Measurements from ENCODE around the gene NUDT16L1.

Gene NUDT16L1

DNA sequence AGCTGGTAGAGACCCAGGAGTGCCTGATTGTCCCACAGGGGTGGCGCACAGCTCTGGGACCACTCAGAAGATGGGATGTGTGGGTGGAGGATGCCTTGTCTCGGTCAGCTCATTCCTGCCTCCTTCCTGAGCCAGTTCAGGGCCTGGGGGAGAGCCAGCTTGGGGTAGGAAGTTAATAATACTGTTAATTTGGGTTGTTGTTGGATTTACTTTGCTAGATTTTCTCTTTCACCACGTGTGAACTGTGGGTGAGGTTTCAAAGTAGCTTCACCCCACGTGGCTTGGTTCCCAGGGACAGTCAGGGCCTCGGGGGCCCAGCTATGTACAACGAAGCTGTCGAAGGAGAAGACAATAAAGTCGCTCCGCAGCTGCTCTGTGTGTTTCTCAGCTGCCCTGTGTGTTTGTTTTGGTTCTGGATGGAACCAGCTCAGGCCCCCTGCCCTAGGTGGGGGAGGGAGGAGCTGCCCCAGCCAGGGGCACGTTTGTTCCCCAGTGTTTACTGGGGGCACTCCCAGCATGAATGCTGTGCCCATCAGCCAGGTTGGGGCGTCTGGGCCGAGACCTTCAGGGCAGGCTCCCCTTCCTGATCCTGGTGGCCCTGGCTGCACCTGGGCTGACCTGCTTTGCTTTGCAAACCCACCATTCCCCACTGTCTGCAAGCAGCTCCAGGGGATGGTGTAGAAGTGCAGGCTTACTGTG, 2.3 kb downstream of the NUDT16L1 start:
- peak overlapping the region; percentile 17 for H3K27ac ChIP-seq (ENCODE audit: low read depth, low read length, poor library complexity, severe bottlenecking)
- H3K79me2 ChIP-seq (ENCODE audit: insufficient read depth, low read length) = no peaks in the 10 kb centered on the region
- H3K4me2 ChIP-seq (ENCODE audit: low read length) = peak overlapping the region; percentile 77; the same call in 1 of the 2 replicates
- H3K9me2 ChIP-seq (ENCODE audit: low read depth, low read length) = no peaks in the 10 kb centered on the region
- H2AFZ ChIP-seq (ENCODE audit: low read length) = no peak overlapping the region
- no peaks in the 10 kb centered on the region for H4K20me1 ChIP-seq (ENCODE audit: insufficient read depth, low read length)
- no peaks in the 10 kb centered on the region for H3K9me3 ChIP-seq (ENCODE audit: low read length)
- peaks cover 49% of the 10 kb centered on the region; the same call in 1 of the 2 replicates for H3K36me3 ChIP-seq (ENCODE audit: insufficient read depth, low read length)
- H3K9ac ChIP-seq (ENCODE audit: low read length) = no peak overlapping the region; the same call in 1 of the 2 replicates
- H3F3A ChIP-seq (ENCODE audit: insufficient read depth, low read length) = no peaks in the 10 kb centered on the region; the same call in 1 of the 2 replicates
- no peak for TF ChIP-seq EZH2 (IDR thresholded peaks at IDR 0.05; ENCODE audit: borderline replicate concordance, low read length)
- TF ChIP-seq, protein P1, sequence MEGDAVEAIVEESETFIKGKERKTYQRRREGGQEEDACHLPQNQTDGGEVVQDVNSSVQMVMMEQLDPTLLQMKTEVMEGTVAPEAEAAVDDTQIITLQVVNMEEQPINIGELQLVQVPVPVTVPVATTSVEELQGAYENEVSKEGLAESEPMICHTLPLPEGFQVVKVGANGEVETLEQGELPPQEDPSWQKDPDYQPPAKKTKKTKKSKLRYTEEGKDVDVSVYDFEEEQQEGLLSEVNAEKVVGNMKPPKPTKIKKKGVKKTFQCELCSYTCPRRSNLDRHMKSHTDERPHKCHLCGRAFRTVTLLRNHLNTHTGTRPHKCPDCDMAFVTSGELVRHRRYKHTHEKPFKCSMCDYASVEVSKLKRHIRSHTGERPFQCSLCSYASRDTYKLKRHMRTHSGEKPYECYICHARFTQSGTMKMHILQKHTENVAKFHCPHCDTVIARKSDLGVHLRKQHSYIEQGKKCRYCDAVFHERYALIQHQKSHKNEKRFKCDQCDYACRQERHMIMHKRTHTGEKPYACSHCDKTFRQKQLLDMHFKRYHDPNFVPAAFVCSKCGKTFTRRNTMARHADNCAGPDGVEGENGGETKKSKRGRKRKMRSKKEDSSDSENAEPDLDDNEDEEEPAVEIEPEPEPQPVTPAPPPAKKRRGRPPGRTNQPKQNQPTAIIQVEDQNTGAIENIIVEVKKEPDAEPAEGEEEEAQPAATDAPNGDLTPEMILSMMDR (IDR thresholded peaks at IDR 0.05; ENCODE audit: low read length) = no peak
- no peaks in the 10 kb centered on the region for H3K27me3 ChIP-seq (ENCODE audit: insufficient read depth, low read length)
- H3K4me1 ChIP-seq (ENCODE audit: insufficient read depth, low read length, severe bottlenecking) = peaks cover 21% of the 10 kb centered on the region
- no peak overlapping the region for H3K4me3 ChIP-seq (ENCODE audit: low read depth, low read length, poor library complexity, severe bottlenecking)

DNA sequence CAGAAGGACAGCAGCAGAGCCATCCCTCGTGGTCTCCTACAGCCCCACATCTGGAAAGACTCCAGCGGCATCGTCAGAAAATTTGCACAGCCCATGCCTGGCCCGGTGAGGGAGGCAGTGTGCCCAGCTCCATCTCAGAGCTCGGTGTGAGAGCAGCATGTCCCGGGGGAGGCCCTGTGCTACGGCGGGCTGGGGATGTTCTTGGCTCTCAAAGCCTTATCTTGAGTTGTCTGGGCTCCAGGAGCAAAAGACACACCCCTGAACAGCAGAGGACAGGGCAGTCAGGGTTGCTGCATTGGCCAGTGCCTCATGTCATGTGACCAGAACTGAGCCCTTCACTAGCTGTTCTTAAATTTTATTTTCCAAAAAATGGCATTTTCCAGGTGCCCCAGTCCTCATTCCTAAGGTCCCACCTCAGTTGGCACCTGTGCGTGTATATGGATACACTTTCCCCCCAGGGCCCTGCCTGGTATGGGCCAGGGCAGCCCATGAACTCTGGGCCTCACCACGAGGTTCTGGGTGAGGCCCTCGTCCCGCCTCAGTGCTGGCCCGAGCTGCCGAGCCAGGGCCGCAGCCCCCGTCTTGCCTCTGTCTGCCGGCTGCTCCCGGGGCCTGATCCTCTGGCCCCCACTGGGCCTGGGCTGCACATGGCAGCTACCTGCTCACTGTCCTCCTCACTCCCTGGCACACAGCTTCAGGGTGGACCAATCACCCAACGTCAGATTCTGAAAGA, 3.0 kb downstream of the NUDT16L1 start:
- peaks cover 21% of the 10 kb centered on the region for H3K4me1 ChIP-seq (ENCODE audit: insufficient read depth, low read length, severe bottlenecking)
- no peaks in the 10 kb centered on the region; the same call in 1 of the 2 replicates for H3F3A ChIP-seq (ENCODE audit: insufficient read depth, low read length)
- H2AFZ ChIP-seq (ENCODE audit: low read length) = no peak overlapping the region
- H3K4me2 ChIP-seq (ENCODE audit: low read length) = no peak overlapping the region
- H3K36me3 ChIP-seq (ENCODE audit: insufficient read depth, low read length) = peaks cover 56% of the 10 kb centered on the region; the same call in 1 of the 2 replicates
- H3K9ac ChIP-seq (ENCODE audit: low read length) = no peak overlapping the region
- no peaks in the 10 kb centered on the region for H3K9me2 ChIP-seq (ENCODE audit: low read depth, low read length)
- H3K79me2 ChIP-seq (ENCODE audit: insufficient read depth, low read length) = no peaks in the 10 kb centered on the region
- no peak overlapping the region for H3K4me3 ChIP-seq (ENCODE audit: low read depth, low read length, poor library complexity, severe bottlenecking)
- no peaks in the 10 kb centered on the region for H3K27me3 ChIP-seq (ENCODE audit: insufficient read depth, low read length)
- TF ChIP-seq, protein P1 (IDR thresholded peaks at IDR 0.05; ENCODE audit: low read length) = no peak
- TF ChIP-seq EZH2 (IDR thresholded peaks at IDR 0.05; ENCODE audit: borderline replicate concordance, low read length) = no peak
- no peaks in the 10 kb centered on the region for H3K9me3 ChIP-seq (ENCODE audit: low read length)
- no peak overlapping the region for H3K27ac ChIP-seq (ENCODE audit: low read depth, low read length, poor library complexity, severe bottlenecking)
- H4K20me1 ChIP-seq (ENCODE audit: insufficient read depth, low read length) = no peaks in the 10 kb centered on the region

DNA sequence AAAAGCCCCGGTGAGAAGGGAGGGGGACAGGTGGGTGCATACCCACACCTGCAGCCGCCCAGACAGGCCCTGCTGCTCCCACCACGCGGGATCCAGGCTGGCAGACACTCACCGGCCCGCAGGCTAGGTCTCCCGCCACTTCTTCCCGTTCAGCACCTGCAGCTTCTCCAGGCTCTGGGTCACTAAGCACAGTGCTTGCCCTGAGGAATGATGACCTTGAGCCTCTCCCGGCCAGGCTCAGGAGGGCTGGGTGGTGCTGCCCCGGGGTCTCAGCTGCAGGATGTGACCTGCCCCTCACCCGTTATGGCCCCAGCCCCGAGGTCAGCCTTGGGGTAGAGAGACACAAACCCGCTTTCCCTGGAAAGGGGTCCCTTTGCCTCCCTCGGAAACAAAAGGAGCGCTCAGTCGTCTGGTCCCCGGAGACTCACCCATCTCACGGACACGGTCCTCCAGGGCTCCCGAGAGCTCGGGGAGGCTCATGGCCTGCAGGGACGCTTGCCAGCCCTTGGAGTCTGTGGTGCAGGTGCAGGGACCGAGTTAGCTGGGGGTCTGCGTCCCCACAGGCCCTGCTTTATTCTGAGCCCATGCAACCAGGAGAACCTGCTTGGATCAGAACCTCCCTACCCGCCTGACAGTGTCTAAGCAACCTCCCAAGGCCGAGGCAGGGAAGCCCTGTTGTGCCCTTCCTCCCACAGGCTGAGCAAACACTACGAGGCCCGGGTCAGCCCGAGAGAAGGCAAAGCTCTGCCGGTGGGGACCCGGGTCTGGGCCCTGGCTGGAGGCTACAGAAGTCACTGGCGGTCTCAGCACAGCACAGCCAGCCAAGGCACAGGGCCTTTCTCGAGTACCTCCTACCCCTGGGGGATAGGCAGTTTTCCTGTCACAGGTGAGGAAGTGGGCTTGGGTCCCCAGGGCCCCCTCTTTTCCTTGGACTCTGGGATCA, 3.8 kb downstream of the NUDT16L1 start:
- Histone ChIP-seq H3K27me3 (ENCODE audit: insufficient read depth, low read length) (no peaks in the 10 kb centered on the region), H3K9me2 (ENCODE audit: low read depth, low read length) (no peaks in the 10 kb centered on the region), H3K4me2 (ENCODE audit: low read length) (no peak overlapping the region), H3K79me2 (ENCODE audit: insufficient read depth, low read length) (no peaks in the 10 kb centered on the region), H2AFZ (ENCODE audit: low read length) (no peak overlapping the region), H3K27ac (ENCODE audit: low read depth, low read length, poor library complexity, severe bottlenecking) (no peak overlapping the region), H3K4me3 (ENCODE audit: low read depth, low read length, poor library complexity, severe bottlenecking) (no peak overlapping the region), H3K9ac (ENCODE audit: low read length) (no peak overlapping the region), H3K4me1 (ENCODE audit: insufficient read depth, low read length, severe bottlenecking) (peaks cover 21% of the 10 kb centered on the region), H3K36me3 (ENCODE audit: insufficient read depth, low read length) (peaks cover 62% of the 10 kb centered on the region; the same call in 1 of the 2 replicates), H3F3A (ENCODE audit: insufficient read depth, low read length) (no peaks in the 10 kb centered on the region), H4K20me1 (ENCODE audit: insufficient read depth, low read length) (no peaks in the 10 kb centered on the region), H3K9me3 (ENCODE audit: low read length) (no peaks in the 10 kb centered on the region)
- TF ChIP-seq, protein P1 (IDR thresholded peaks at IDR 0.05; ENCODE audit: low read length) = no peak
- TF ChIP-seq EZH2 (IDR thresholded peaks at IDR 0.05; ENCODE audit: borderline replicate concordance, low read length) = no peak
